Activated CD4-positive, alpha-beta T cell treated with anti-CD3 and anti-CD28 coated beads for 24 hours (primary cell): Measurements from ENCODE around the gene MPDZ.

Experiments
- DNase-seq, 2 donors: peaks; one replicate each; pipeline ENCODE4 v3.0.0-alpha.2; 2020; ENCODE audit warnings: low read depth in 2 of 2

MPDZ gene, protein sequence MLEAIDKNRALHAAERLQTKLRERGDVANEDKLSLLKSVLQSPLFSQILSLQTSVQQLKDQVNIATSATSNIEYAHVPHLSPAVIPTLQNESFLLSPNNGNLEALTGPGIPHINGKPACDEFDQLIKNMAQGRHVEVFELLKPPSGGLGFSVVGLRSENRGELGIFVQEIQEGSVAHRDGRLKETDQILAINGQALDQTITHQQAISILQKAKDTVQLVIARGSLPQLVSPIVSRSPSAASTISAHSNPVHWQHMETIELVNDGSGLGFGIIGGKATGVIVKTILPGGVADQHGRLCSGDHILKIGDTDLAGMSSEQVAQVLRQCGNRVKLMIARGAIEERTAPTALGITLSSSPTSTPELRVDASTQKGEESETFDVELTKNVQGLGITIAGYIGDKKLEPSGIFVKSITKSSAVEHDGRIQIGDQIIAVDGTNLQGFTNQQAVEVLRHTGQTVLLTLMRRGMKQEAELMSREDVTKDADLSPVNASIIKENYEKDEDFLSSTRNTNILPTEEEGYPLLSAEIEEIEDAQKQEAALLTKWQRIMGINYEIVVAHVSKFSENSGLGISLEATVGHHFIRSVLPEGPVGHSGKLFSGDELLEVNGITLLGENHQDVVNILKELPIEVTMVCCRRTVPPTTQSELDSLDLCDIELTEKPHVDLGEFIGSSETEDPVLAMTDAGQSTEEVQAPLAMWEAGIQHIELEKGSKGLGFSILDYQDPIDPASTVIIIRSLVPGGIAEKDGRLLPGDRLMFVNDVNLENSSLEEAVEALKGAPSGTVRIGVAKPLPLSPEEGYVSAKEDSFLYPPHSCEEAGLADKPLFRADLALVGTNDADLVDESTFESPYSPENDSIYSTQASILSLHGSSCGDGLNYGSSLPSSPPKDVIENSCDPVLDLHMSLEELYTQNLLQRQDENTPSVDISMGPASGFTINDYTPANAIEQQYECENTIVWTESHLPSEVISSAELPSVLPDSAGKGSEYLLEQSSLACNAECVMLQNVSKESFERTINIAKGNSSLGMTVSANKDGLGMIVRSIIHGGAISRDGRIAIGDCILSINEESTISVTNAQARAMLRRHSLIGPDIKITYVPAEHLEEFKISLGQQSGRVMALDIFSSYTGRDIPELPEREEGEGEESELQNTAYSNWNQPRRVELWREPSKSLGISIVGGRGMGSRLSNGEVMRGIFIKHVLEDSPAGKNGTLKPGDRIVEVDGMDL (N-terminal part only)

GRCh38 chr9:13279284-13280141, at the start of gene MPDZ:
TSS of gene MPDZ (minus strand) at chr9:13279692. CDS start at chr9:13250315, 29,377 bp downstream.
- no peak for DNase-seq

GRCh38 chr9:13324988-13325387, 45.5 kb upstream of the MPDZ start:
- DNase-seq: no peak

GRCh38 chr9:13322828-13323550, 43.5 kb upstream of the MPDZ start:
- no peak for DNase-seq

DNA sequence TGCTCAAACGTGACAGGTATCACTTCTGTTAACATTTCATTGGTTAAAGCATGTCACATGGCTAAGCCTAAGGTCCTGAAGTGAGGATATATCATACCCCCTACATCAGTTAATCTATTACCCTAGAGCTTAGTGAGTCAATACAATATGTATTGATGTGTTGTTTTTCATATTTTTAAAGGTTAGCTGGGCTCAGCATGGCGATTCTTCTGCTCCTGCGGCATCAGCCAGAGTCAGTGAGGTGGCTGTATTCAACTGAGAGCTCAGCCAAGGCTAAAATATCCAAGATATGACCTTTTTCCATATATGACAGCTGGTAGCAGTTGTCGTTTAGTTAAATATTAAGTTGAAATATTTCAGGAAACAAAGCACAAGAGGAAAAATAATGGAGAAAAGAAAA, 38.5 kb upstream of the MPDZ start:
- DNase-seq: no peak

DNA sequence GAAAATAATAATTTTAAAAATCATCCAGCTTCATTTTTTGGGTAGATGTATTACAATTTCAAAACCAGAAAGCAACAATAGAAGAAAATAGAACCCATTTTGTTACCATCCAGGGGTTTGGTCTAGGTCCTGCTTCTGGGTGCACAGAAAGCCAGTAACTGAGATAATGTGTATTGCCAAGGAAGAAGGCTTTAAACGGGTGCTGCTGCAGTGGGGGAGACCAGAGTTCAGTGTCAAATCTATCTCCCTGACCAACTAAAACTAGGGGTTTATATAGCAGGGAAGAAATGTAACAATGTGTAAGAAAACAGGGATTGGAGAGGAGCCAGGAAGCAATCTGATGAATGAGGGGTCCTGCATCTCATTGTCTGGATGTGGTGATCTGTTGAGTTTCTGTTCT, 17.5 kb upstream of the MPDZ start:
- no peak for DNase-seq

GRCh38 chr9:13295556-13295955, 16.1 kb upstream of the MPDZ start:
- no peak for DNase-seq

DNA sequence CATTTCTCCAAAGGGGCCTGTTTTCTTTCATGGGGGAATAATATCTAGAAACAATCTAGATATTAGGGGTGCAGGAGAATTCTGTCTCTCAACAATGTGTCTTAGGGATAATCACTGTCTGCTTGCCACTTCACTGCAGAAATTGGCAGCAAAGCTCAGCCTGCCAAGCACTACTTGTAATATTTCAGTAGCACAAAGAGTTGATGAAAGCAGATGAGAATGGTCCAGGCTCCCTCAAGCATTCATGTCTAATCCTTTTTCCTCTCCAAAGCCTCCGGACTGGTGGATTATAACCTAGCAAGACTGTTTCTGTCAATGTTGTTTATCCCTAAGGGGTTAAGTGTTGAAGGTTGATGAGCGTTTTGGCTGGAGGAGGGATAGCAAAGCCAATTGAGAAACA, 13.3 kb upstream of the MPDZ start:
- no peak for DNase-seq

DNA sequence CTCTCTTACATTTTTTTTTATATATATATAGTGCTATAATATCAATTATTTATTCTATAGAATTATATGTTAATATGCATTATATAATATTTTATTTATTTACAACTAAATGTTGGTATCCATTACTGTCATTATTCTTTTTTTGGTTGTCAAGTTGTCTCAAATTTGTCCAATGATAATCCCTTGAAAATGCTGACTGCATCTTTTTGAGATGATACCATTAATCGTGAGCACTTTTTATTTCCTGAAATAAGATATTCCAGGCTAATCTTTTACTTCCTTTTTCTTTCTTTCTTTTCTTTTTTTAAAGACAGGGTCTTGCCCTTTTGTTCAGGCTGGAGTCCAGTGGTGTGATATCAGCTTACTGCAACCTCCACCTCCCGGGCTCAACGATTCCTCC, 12.7 kb upstream of the MPDZ start:
- no peak for DNase-seq

DNA sequence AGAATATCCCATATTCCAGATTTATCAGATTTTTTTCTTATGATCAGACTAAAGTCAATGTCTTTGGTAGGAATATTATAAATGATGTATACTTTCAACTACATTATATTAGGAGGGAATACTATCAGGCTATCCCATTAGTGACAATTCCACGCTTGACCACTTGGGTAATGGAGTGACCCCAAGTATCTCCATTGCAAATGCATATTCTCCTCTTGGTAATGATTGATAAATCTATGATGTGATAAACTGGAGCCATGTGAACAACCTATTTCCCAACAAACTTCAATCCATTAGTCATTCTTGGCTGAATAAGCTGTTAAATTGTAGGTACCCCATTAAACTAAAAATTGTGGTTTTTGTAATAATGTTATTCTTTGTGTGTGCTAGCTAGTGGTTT, 12.2 kb upstream of the MPDZ start:
- DNase-seq: no peak

DNA sequence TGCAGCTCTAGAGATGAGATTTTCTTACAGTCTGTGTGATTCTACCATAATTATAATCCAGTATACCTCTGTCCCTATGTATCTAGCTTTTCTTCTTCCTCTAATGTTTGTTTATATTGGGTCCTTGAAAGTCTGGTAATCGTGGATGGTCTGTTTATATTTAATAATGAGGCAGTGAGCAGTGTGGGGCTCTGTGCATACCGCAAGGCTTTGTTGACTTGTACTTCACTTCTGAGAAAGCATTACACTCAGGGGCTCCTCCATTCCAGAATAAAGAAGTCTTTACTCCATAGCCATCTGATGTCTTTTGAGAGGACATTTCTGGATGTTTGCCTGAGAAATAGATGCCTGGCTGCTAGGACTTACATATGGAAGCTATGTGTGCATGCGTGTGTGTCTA, 4.5 kb upstream of the MPDZ start:
- DNase-seq: no peak

- DNase-seq: no peak
Measured at GRCh38 chr9:13282998-13283397, 3.5 kb upstream of the MPDZ start.

- DNase-seq: no peak
Measured at GRCh38 chr9:13281356-13282016, 2.0 kb upstream of the MPDZ start.

DNA sequence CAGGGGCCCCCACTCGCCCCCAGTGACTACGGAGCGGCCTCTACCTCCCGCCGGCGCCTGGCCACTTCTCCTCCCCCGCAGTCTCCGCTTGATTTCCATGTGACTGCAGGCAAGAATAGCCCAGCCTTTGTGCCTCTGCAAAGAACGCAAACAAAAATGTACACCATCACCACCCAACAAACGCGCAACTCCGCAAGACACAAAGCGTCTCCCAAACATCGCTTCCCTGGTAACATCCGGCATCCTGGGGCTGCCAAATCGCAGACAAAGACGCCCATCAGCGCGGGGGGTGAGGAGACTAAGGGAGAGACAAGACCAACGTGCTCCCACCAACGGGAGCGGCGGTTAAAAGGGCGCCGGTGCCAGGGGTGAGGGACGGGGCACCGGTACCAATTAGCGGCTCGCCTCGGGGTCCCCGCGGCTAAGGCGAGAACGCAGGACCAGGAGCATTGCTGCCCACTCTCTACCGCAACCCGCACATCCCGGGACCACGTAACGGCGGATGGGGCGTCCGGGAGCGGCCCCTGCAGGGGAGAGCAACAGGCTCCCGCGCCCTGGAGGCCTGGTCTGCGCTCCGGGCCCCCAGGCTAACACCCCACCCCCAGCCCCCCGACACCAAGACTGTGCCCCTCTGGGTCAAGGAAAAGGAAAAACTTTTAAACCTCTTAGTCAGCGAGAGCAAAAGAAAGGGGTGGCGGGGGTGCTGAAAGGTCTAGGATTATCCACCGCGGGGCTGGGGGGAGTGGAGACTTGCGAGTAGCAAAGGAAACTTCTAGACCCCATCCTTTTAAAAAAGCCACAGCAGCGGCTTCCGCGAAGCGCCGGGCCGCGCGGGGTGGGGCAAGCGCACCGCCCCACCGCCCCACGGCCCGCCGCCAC, 885 bp downstream of the MPDZ start:
- DNase-seq: no peak

- DNase-seq: no peak
Measured at GRCh38 chr9:13278023-13278367, 1.5 kb downstream of the MPDZ start.

DNA sequence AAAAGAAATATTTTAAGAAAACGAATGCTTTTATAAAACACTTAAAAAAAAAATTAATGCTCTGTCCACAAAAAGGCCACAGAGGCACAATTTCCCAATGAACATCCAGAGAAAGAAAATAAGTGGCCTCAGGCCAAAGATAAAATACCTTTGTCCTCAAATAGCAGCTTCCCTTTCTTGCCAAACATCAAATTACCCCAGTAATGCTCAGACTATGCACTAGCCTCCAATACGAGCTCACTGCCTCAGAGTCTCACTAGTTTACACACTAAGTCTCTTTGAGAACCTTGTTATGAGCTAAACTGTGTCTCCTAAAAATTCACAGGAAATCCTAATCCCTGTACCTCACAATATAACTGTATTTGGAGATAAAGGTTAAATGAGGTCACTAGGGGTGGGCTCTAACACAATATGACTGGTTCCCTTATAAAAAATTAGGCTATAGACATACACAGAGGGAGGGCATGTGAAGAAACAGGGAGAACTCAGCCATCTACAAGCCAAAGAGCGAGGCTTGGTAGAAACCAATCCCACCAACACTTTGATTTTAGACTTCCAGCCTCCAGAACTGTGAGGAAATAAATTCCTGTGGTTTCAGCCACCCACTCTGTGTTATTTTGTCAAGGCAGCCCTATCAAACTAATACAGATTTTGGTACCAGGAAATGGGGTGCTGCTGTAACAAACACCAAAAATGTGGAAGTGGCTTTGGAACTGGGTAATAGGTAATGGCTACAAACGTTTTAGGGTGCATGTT, 4.4 kb downstream of the MPDZ start:
- DNase-seq: no peak

- no peak for DNase-seq
Measured at GRCh38 chr9:13270734-13271133, 8.8 kb downstream of the MPDZ start.

DNA sequence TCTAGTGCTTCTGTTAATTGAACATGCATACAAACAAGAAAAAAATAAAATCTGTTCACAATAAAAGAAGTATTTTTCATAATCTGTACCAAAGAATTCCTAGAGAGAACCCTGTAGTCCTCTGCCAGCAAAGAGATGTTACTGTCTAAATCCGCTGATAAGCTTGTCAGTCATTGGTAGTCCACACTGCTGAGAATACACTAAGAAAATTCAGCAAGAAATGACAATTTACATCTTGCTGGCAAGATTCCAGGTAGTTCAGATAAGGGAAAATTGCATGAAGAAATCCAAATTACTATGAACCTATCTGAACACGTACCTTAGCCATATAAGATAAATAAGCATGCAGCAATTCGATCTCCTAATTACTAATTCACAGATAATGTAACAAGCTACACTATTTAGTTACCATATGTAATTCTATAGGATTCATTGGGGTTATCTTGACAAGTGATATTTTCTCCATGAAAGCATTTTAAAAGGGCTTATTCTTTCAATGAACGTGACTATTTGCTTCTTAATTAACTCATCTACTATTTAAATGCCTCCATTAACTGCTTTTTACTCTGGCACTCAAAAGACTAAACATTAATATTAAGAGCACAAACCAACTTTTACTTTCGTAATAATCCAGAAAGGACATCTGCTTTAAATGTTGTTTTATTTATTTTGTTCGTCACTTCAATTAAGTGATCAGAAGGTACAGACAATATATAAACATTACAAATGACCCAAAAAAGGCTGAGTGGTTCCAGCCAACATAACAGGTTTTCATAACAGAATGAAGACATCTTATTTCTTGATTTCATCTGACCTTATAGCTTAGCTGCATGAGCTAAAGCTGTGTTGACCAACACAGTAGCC, 9.7 kb downstream of the MPDZ start:
- DNase-seq: no peak
